Measurements from ENCODE around the gene IMMT. TPM values are rescaled to one million over a fixed set of nuclear protein-coding genes. Genes with fewer than 3 reads are reported as not detected.
A peak's percentile ranks its signal among the peaks of the same experiment; 100 is the strongest.

The IMMT gene
- total and polyA plus RNA-seq, 2 donors (not counting 3 experiments of a cell fraction or from before 2014, with no cell fraction given): 35.6 to 112 TPM

GRCh38 chr2:86185517-86186212 is 9.6 kb downstream of the IMMT start:
- DNase-seq (ENCODE audit: low read depth, low spot score): peak; percentile 16
- H3K9me3 ChIP-seq (replicated peaks; ENCODE audit: control insufficient read depth, insufficient read depth, low read length): no peaks in the 10 kb centered on the region
- H3K4me2 ChIP-seq (ENCODE audit: insufficient read depth, low read length): no peak overlapping the region
- H3K79me2 ChIP-seq (ENCODE audit: control insufficient read depth, insufficient read depth, low read length): peaks cover 94% of the 10 kb centered on the region
- no TSS peak for BruUV-seq (replicated peaks)
- TF ChIP-seq POLR2AphosphoS5 (IDR thresholded peaks at IDR 0.05; ENCODE audit: insufficient read depth, low read depth, low read length) (no peak), GATA2 (IDR thresholded peaks at IDR 0.05; ENCODE audit: insufficient read depth, insufficient read length, low read depth, low read length) (no peak), MYC (IDR thresholded peaks at IDR 0.05; ENCODE audit: low read depth, low read length) (no peak), EZH2 (IDR thresholded peaks at IDR 0.05; ENCODE audit: borderline replicate concordance, low read depth, low read length, severe bottlenecking) (no peak), MAX (IDR thresholded peaks at IDR 0.05; ENCODE audit: insufficient read depth, insufficient read length) (no peak), JUN (IDR thresholded peaks at IDR 0.05; ENCODE audit: borderline replicate concordance, insufficient read depth, insufficient read length, low read depth) (no peak), FOS (IDR thresholded peaks at IDR 0.05; ENCODE audit: borderline replicate concordance, insufficient read depth, low read length) (no peak), POLR2A (IDR thresholded peaks at IDR 0.05; ENCODE audit: low read depth, low read length) (no peak)
- TF ChIP-seq, protein P1, sequence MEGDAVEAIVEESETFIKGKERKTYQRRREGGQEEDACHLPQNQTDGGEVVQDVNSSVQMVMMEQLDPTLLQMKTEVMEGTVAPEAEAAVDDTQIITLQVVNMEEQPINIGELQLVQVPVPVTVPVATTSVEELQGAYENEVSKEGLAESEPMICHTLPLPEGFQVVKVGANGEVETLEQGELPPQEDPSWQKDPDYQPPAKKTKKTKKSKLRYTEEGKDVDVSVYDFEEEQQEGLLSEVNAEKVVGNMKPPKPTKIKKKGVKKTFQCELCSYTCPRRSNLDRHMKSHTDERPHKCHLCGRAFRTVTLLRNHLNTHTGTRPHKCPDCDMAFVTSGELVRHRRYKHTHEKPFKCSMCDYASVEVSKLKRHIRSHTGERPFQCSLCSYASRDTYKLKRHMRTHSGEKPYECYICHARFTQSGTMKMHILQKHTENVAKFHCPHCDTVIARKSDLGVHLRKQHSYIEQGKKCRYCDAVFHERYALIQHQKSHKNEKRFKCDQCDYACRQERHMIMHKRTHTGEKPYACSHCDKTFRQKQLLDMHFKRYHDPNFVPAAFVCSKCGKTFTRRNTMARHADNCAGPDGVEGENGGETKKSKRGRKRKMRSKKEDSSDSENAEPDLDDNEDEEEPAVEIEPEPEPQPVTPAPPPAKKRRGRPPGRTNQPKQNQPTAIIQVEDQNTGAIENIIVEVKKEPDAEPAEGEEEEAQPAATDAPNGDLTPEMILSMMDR (IDR thresholded peaks at IDR 0.05; ENCODE audit: extremely low read depth in 1 of 2, insufficient read depth in 1 of 2, low read depth in 1 of 2, low read length in 2 of 2): no peak
- peaks cover 0 to 3% of the 10 kb centered on the region in 2 experiments for H3K36me3 ChIP-seq (ENCODE audit: control insufficient read depth in 2 of 2, extremely low read depth in 1 of 2, insufficient read depth in 2 of 2, low read length in 2 of 2)
- no peak overlapping the region for H3K4me3 ChIP-seq (replicated peaks in 1 of 3; ENCODE audit: insufficient read depth in 1 of 3, low read depth in 1 of 3, low read length in 3 of 3)
- no peaks in the 10 kb centered on the region for H3K9me1 ChIP-seq (replicated peaks; ENCODE audit: control insufficient read depth, extremely low read depth, insufficient read depth, low read length)
- FAIRE-seq: no peak
- intact Hi-C loops (cut with micrococcal nuclease) (no loop called here), dilution Hi-C loops (cut with MboI; ENCODE audit: extremely low pct_ligation_motif_present, low sequenced_read_pairs) (no loop called here)
- peaks cover 13% of the 10 kb centered on the region for H3K4me1 ChIP-seq (ENCODE audit: control insufficient read depth, extremely low read depth, insufficient read depth, low read length)
- H3K27me3 ChIP-seq (ENCODE audit: control insufficient read depth in 2 of 2, insufficient read depth in 2 of 2, low read length in 2 of 2): no peaks in the 10 kb centered on the region
- no peak overlapping the region for H2AFZ ChIP-seq (ENCODE audit: low read depth, low read length)
- no peak overlapping the region for H3K9ac ChIP-seq (replicated peaks; ENCODE audit: extremely low read depth, insufficient read depth, low read length)
- H4K20me1 ChIP-seq (replicated peaks; ENCODE audit: control insufficient read depth, extremely low read depth, insufficient read depth, low read length): peaks cover 10% of the 10 kb centered on the region
- CTCF ChIA-PET: interaction anchor here (1.1 to 2.3 kb wide), 2 partner anchors 9 to 187 kb away, joined by 5 to 7 read pairs; partner anchors contain the start of gene IMMT
- POLR2A ChIA-PET: no interaction called here
- H3K27ac ChIP-seq (ENCODE audit: insufficient read depth, low read depth, low read length): no peak overlapping the region

All from endothelial cell of umbilical vein (primary cell).